Breast epithelium (tissue), 4 donors: Measurements from ENCODE around the gene SETBP1. TPM values are rescaled to one million over a fixed set of nuclear protein-coding genes. Genes with fewer than 3 reads are reported as not detected.

Experiments used
- DNase-seq, 2 donors: peaks; one replicate each; pipeline ENCODE4 v3.0.0-alpha.2; 2019; ENCODE audit warnings: low spot score in 2 of 2
- H3K27ac ChIP-seq, 2 donors: fragments of 200-600 bp; sonication (generic) in 1 of 2; one replicate each; pipeline ENCODE4 v1.5.1; 2016 to 2019; ENCODE audit warnings: mild to moderate bottlenecking in 1 of 2
- H3K27me3 ChIP-seq, 2 donors: fragments of 200-600 bp; sonication (generic) in 1 of 2; one replicate each; pipeline versions ENCODE4 v1.5.1 to v1.6.0; 2017 to 2019; ENCODE audit warnings: control low read depth in 1 of 2, mild to moderate bottlenecking in 1 of 2
- H3K36me3 ChIP-seq: fragments of 200-600 bp; one replicate; pipeline ENCODE4 v1.5.1; 2019
- H3K4me1 ChIP-seq, 2 donors: fragments of 200-600 bp; sonication (generic); one replicate each; pipeline ENCODE4 v1.5.1; 2016 to 2019; ENCODE audit warnings: control low read depth in 1 of 2
- H3K4me3 ChIP-seq, 3 donors: fragments of 200-600 bp; sonication (generic); 1 replicate in 2 of 3; 2 replicates in 1 of 3; pipeline ENCODE4 v1.5.1; 2016 to 2019; ENCODE audit warnings: mild to moderate bottlenecking in 3 of 3, moderate library complexity in 2 of 3
- H3K9me3 ChIP-seq, 2 donors: fragments of 200-600 bp; sonication (generic) in 1 of 2; one replicate each; pipeline ENCODE4 v1.5.1; 2016 to 2019; ENCODE audit warnings: control low read depth in 1 of 2
- POLR2A ChIP-seq: fragments of 450-650 bp; IDR thresholded peaks from one replicate; pipeline ENCODE4 v1.6.1; 2016; ENCODE audit warnings: antibody characterized with exemption, mild to moderate bottlenecking, moderate library complexity
- POLR2AphosphoS5 ChIP-seq, 3 donors: sonication (generic); formaldehyde crosslinking; IDR thresholded peaks; one replicate each; pipeline ENCODE4 v1.6.1; 2017; ENCODE audit warnings: antibody characterized with exemption in 3 of 3
- intact Hi-C: fragments of 100-400 bp; cut with DNase I; formaldehyde crosslinking; loops from one replicate; pipeline ENCODE4 v1.15.1; 2023; ENCODE audit warnings: low total_unique reads
- total RNA-seq, 3 donors: library from RNA; depleted of rRNA; stranded (reverse); fragments of >200 nt; gene quantifications; one replicate each; pipeline ENCODE4 v1.1.0, GENCODE V29; 2016
- TF ChIP-seq, protein P1 (sequence below), 3 donors: fragments of 450-650 bp; IDR thresholded peaks; one replicate each; pipeline ENCODE4 v1.5.1; 2016 to 2017; ENCODE audit warnings: antibody characterized with exemption in 3 of 3, mild to moderate bottlenecking in 3 of 3, moderate library complexity in 3 of 3

SETBP1 gene
- total RNA-seq, 3 donors from 2014 or later: 26.2 to 40.1 (median 37.0) TPM

DNA sequence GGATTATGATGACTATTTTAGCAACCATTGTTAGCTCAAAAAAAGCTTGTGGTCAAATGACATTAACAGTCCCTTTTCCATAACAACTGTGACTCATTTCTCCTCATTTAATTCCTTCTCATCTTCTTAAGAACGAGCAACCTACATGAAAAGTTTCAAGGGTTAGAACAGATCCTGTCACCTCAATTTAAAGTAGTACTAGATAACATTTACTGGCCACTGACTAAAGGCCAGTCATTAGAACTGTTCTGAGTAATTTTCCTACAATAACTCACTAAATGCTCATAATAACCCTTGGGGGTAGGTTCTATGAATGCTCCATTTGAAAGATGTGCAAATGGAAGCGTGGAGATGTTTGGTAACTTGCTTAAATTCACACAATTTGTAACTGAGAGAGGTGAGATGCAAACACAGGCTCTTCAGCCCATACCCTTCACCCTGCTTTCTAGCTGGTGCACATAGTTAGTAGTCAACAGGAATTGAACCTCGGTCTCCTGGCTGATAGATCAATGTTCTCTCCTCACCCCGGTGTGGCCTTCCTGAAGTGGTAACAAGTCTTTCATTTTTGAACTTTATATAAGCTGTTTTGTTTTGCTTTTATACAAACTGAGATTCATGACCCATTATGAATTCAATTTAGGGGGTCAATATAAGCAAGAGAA, 212.5 kb downstream of the SETBP1 start:
- DNase-seq: no peak
- Histone ChIP-seq H3K36me3 (no peaks in the 10 kb centered on the region), H3K27me3 (no peaks in the 10 kb centered on the region), H3K4me1 (peaks cover 0 to 6% of the 10 kb centered on the region in 2 donors), H3K9me3 (no peaks in the 10 kb centered on the region), H3K27ac (no peak overlapping the region), H3K4me3 (no peak overlapping the region)
- TF ChIP-seq, protein P1, sequence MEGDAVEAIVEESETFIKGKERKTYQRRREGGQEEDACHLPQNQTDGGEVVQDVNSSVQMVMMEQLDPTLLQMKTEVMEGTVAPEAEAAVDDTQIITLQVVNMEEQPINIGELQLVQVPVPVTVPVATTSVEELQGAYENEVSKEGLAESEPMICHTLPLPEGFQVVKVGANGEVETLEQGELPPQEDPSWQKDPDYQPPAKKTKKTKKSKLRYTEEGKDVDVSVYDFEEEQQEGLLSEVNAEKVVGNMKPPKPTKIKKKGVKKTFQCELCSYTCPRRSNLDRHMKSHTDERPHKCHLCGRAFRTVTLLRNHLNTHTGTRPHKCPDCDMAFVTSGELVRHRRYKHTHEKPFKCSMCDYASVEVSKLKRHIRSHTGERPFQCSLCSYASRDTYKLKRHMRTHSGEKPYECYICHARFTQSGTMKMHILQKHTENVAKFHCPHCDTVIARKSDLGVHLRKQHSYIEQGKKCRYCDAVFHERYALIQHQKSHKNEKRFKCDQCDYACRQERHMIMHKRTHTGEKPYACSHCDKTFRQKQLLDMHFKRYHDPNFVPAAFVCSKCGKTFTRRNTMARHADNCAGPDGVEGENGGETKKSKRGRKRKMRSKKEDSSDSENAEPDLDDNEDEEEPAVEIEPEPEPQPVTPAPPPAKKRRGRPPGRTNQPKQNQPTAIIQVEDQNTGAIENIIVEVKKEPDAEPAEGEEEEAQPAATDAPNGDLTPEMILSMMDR (IDR thresholded peaks at IDR 0.05): no peak
- TF ChIP-seq POLR2A: no peak
- TF ChIP-seq POLR2AphosphoS5 (IDR thresholded peaks at IDR 0.05): no peak
- intact Hi-C loops: no loop called here

- no peaks in the 10 kb centered on the region for H3K9me3 ChIP-seq
- peaks cover 0 to 6% of the 10 kb centered on the region in 2 donors for H3K4me1 ChIP-seq
- no peak for DNase-seq
- no peak overlapping the region for H3K27ac ChIP-seq
- no peaks in the 10 kb centered on the region for H3K27me3 ChIP-seq
- H3K36me3 ChIP-seq: no peaks in the 10 kb centered on the region
- no peak overlapping the region for H3K4me3 ChIP-seq
- TF ChIP-seq, protein P1 (IDR thresholded peaks at IDR 0.05): no peak
- no peak for TF ChIP-seq POLR2A
- TF ChIP-seq POLR2AphosphoS5 (IDR thresholded peaks at IDR 0.05): no peak
- intact Hi-C loops: no loop called here
These were observed 213.3 kb downstream of the SETBP1 start for GRCh38 chr18:44893966-44894365.

- no peak for TF ChIP-seq POLR2AphosphoS5 (IDR thresholded peaks at IDR 0.05)
- TF ChIP-seq, protein P1 (IDR thresholded peaks at IDR 0.05): peak in 1 of 3 donors; percentile 12
- Histone ChIP-seq H3K36me3 (no peaks in the 10 kb centered on the region), H3K9me3 (no peaks in the 10 kb centered on the region), H3K27ac (no peak overlapping the region), H3K4me3 (no peak overlapping the region), H3K27me3 (no peaks in the 10 kb centered on the region), H3K4me1 (peaks cover 0 to 6% of the 10 kb centered on the region in 2 donors)
- intact Hi-C loops: no loop called here
- no peak for DNase-seq
These were observed 214.6 kb downstream of the SETBP1 start for GRCh38 chr18:44895176-44895798.

GRCh38 chr18:44896846-44897245, 216.2 kb downstream of the SETBP1 start:
- Histone ChIP-seq H3K36me3 (no peaks in the 10 kb centered on the region), H3K4me3 (no peak overlapping the region), H3K4me1 (peaks cover 0 to 6% of the 10 kb centered on the region in 2 donors), H3K9me3 (no peaks in the 10 kb centered on the region), H3K27ac (no peak overlapping the region), H3K27me3 (no peaks in the 10 kb centered on the region)
- no peak for DNase-seq
- TF ChIP-seq, protein P1 (IDR thresholded peaks at IDR 0.05): no peak
- no peak for TF ChIP-seq POLR2A
- TF ChIP-seq POLR2AphosphoS5 (IDR thresholded peaks at IDR 0.05): no peak
- intact Hi-C loops: no loop called here

DNA sequence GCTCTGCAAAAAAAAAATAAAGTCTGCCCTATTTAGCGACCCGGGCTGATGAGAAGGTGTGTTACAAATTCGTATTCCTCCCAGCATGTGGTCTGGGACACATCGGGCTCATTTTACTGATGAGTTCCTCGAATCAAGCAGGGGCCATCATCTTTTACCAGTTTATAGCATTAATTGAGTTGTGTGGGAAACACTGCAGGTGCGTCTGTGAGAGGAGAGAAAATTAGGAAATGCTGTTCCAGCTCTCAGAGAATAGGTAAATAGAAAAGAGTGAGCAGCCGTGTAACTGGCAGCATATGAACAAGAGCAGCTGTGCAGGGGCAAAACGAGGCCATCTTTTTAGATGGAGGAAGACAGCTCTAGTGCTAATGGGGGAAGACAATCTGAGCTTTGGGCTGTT, 216.7 kb downstream of the SETBP1 start:
- no peak for DNase-seq
- H3K9me3 ChIP-seq: no peaks in the 10 kb centered on the region
- no peak overlapping the region for H3K27ac ChIP-seq
- TF ChIP-seq, protein P1 (IDR thresholded peaks at IDR 0.05): no peak
- no peak for TF ChIP-seq POLR2A
- no peak for TF ChIP-seq POLR2AphosphoS5 (IDR thresholded peaks at IDR 0.05)
- H3K27me3 ChIP-seq: no peaks in the 10 kb centered on the region
- peaks cover 0 to 6% of the 10 kb centered on the region in 2 donors for H3K4me1 ChIP-seq
- H3K4me3 ChIP-seq: no peak overlapping the region
- intact Hi-C loops: no loop called here
- H3K36me3 ChIP-seq: no peaks in the 10 kb centered on the region
